ENCODE results near the gene CHGA. TPM values are rescaled to one million over a fixed set of nuclear protein-coding genes. Genes with fewer than 3 reads are reported as not detected.

The CHGA gene
- total RNA-seq, 1 experiment from 2014 or later = 10.5 TPM

GRCh38 chr14:92973798-92974372 lies 50.9 kb downstream of the CHGA start:
- DNase-seq (ENCODE audit: extremely low read depth, low read depth) = no peak

DNA sequence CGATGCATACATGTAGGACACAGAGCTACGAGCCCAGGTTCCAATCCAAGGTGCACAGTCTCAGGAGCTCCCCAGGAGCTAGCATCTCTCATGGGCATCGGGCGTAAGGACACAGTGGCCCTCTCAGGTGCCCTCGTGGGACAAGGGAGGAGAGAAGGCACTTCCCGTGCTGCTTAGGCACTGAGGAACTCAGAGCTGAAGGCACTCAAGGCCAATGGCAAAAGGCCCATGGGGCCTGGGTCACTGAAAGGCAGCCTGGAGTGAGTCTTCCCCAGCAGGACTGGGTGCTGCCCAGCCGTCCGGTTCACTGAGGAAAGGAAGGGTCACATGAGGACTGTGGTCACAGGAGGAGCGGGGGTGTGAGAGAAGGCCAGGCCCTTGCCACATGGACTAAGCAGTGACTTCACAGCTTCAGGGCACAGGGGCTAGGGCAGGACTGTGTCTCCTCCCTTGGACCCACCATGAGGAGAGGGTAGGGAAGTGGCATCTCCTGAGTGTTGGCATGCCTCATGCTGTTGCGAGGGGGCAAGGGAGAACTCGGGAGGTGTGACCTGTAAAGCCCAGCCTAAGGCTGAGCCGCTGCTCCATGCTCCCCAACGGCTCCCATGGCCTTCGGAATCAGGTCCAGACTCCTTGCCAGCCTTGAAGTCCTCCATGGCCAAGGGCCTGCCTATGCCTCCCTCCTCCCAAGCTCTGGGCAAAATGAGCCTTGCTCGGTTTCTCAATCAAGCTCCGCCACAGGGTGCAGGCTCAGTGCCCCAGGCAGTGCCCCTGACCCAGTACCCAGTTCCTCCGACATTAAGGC lies 51.8 kb downstream of the CHGA start:
- no peak for DNase-seq (ENCODE audit: extremely low read depth, low read depth)

DNA sequence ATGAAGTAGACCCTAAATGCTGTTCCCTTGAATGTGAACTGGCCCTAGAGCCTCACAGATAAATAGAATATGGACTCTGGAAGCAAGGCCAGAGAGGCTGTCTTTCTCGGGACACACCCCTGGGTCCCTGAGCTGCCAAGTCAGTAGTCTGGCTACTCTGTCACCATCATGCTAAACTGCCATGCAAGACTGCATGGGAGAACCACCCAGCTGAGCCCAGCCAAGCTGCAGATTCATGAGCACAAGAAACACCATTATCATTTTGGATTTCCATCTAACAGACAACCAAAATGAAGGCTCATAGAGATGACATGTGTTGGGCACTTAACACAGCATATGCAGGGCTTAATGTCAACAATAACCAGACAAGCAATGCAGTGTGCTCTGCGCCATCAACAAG lies 53.3 kb downstream of the CHGA start:
- DNase-seq (ENCODE audit: extremely low read depth, low read depth) = no peak

DNA sequence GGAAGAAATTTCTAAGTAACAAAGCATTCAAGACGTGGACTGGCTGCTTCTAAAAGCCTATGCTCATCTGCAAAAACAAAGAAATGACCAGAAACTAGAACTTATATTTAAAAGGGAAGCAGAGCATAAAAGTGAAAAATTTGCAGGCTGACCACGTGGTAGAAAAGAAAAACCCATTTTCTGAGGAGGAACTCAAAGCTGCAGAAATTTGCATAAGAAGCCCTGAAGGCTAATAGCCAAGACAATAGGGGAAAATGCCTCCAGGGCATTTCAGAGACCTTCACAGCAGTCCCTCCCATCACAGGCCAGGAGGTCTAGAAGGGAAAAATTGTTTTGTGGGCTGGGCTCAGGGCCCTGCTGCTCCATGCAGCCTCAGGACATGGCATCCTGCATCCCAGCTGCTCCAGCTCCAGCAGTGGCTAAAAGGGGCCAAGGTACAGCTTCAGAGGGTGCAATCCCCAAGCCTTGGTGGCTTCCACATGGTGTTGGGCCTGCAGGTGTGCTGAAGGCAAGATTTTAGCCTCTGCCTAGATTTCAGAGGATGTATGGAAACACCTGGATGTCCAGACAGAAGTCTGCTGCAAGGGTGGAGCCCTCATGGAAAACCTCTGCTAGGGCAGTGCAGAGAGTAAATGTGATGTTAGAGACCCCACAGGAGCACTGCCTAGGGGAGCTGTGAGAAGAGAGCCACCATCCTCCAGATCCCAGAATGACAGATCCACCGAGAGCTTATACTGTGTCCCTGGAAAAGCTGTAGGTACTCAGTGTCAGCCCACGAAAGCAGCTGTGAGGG lies 55.5 kb downstream of the CHGA start:
- DNase-seq (ENCODE audit: extremely low read depth, low read depth) = no peak

DNA sequence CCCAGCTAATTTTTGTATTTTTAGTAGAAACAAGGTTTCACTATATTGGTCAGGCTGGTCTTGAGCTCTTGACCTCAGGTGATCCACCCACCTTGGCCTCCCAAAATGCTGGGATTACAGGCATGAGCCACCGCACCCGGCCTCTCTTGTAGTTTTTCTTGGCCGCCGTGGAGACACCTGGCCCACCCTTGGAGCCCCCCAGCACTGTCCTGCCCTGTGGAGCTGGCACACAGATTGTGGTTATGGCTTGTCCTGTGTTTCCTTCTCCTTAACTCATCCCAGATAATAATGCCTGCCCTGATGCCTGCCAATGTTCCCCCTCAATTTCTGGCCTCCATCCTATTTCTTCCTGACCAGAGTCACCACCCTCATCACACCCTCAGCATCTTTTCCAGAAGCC lies 57.9 kb downstream of the CHGA start:
- no peak for DNase-seq (ENCODE audit: extremely low read depth, low read depth)

DNA sequence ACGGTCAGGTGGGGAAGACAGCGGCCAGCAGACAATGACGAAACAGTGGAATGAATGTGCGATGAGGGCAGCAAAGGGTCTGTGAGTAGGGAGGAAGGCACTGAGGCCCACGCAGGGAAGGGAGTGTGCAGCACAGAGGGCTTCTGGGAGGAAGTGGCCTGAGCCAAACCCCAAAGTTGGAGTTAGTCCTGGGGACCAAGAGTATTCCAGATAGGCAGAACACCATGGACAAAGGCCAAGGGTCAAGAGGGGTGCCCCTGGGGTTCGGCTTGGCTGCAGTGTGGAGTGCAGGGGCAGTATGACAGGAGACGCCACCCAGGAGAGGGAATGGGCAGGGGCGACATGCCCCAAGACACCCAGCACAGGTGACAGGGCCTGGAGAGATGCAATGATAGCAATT lies 58.8 kb downstream of the CHGA start:
- DNase-seq (ENCODE audit: extremely low read depth, low read depth) = no peak

GRCh38 chr14:92982956-92983355 lies 60.0 kb downstream of the CHGA start:
- DNase-seq (ENCODE audit: extremely low read depth, low read depth) = no peak

GRCh38 chr14:92984082-92984788 lies 61.3 kb downstream of the CHGA start:
- no peak for DNase-seq (ENCODE audit: extremely low read depth, low read depth)

Other genes starting within 250 kb of the CHGA start
- 54.1 and 55.4 TPM in 2 replicates for gene LGMN, start 174.5 kb upstream of the CHGA start, total RNA-seq (2014; rRNA removed; shearing (Covaris generic))
- gene GOLGA5, start 128.8 kb upstream of the CHGA start, total RNA-seq (2014; rRNA removed; shearing (Covaris generic)) = 38.9 and 41.7 TPM in 2 replicates
- 183 and 194 TPM in 2 replicates for gene ITPK1, start 192.8 kb downstream of the CHGA start, total RNA-seq (2014; rRNA removed; shearing (Covaris generic))

Measured in NCI-H460 (cell line).